Endothelial cell of umbilical vein (primary cell): ENCODE measurements around the gene PDE7B. TPM values are rescaled to one million over a fixed set of nuclear protein-coding genes. Genes with fewer than 3 reads are reported as not detected.

Experiments
- BruUV-seq: library from RNA; stranded (reverse); fragments of 400-500 nt; replicated peaks from 2 replicates; lab custom pipeline; 2021; lab: Mats Ljungman, UMichigan
- CTCF ChIA-PET: fragments of 300-600, 350-600 bp; sonication (Branson Sonifier 250); formaldehyde crosslinking; loops from one replicate; lab custom pipeline; 2021; ENCODE audit warnings: antibody characterized with exemption, inconsistent platforms; lab: Charles Lee
- POLR2A ChIA-PET: fragments of 300-600, 350-600 bp; sonication (Branson Sonifier 250); formaldehyde crosslinking; loops from one replicate; lab custom pipeline; 2021; ENCODE audit warnings: antibody characterized with exemption, inconsistent platforms; lab: Charles Lee
- DNase-seq: peaks from one replicate; pipeline ENCODE4 v3.0.0-alpha.2; 2011; ENCODE audit warnings: low read depth, low spot score
- FAIRE-seq: peaks from 2 replicates; lab custom pipeline; 2011; peaks lifted over from hg19 to GRCh38; lab: Jason Lieb, UNC
- H2AFZ ChIP-seq: 2 replicates; pipeline ENCODE4 v1.6.0; 2012; ENCODE audit warnings: low read depth, low read length, control low read depth, inconsistent platforms
- H3K27ac ChIP-seq: 2 replicates; pipeline ENCODE4 v1.5.1; 2011; ENCODE audit warnings: low read depth, mild to moderate bottlenecking, control low read depth, low read length, moderate library complexity; ENCODE audit not compliant: insufficient read depth
- H3K27me3 ChIP-seq, 2 experiments: 2 replicates each; pipeline versions ENCODE4 v1.6.0 to v1.6.1; 2011; ENCODE audit warnings: low read length in 2 of 2, mixed read lengths in 1 of 2; ENCODE audit not compliant: control insufficient read depth in 2 of 2, insufficient read depth in 2 of 2
- H3K36me3 ChIP-seq, 2 experiments: 2 replicates in 1 of 2; 3 replicates in 1 of 2; pipeline ENCODE4 v1.5.1; 2011; ENCODE audit warnings: low read length in 2 of 2, mild to moderate bottlenecking in 1 of 2, moderate library complexity in 1 of 2; ENCODE audit not compliant: control insufficient read depth in 2 of 2, insufficient read depth in 2 of 2; ENCODE audit errors: extremely low read depth in 1 of 2
- H3K4me1 ChIP-seq: 3 replicates; pipeline ENCODE4 v1.5.1; 2011; ENCODE audit warnings: mild to moderate bottlenecking, low read length; ENCODE audit not compliant: control insufficient read depth, insufficient read depth; ENCODE audit errors: extremely low read depth
- H3K4me2 ChIP-seq: 2 replicates; pipeline ENCODE4 v1.6.1; 2011; ENCODE audit warnings: low read length, control low read depth, mixed read lengths; ENCODE audit not compliant: insufficient read depth
- H3K4me3 ChIP-seq, 3 experiments: fragments of 200-600 bp in 1 of 3; sonication (generic), shearing (Covaris generic) in 1 of 3; replicated peaks in 1 of 3; 2 replicates each; pipeline ENCODE4 v1.5.1; 2011 to 2016; ENCODE audit warnings: control low read depth in 3 of 3, low read length in 3 of 3, mild to moderate bottlenecking in 2 of 3, inconsistent platforms in 1 of 3, low read depth in 1 of 3, moderate library complexity in 1 of 3; ENCODE audit not compliant: insufficient read depth in 1 of 3
- H3K79me2 ChIP-seq: 2 replicates; pipeline ENCODE4 v1.6.0; 2012; ENCODE audit warnings: low read length, inconsistent platforms; ENCODE audit not compliant: control insufficient read depth, insufficient read depth
- H3K9ac ChIP-seq: replicated peaks from 2 replicates; pipeline ENCODE3; 2011; ENCODE audit warnings: low read length, control low read depth; ENCODE audit not compliant: insufficient read depth; ENCODE audit errors: extremely low read depth
- H3K9me1 ChIP-seq: replicated peaks from 3 replicates; pipeline ENCODE4 v1.6.0; 2011; ENCODE audit warnings: mild to moderate bottlenecking, low read length; ENCODE audit not compliant: control insufficient read depth, insufficient read depth; ENCODE audit errors: extremely low read depth
- H3K9me3 ChIP-seq: replicated peaks from 2 replicates; pipeline ENCODE4 v1.5.1; 2012; ENCODE audit warnings: low read length, inconsistent platforms; ENCODE audit not compliant: control insufficient read depth, insufficient read depth
- H4K20me1 ChIP-seq: replicated peaks from 2 replicates; pipeline ENCODE3; 2011; ENCODE audit warnings: mild to moderate bottlenecking, low read length; ENCODE audit not compliant: control insufficient read depth, insufficient read depth; ENCODE audit errors: extremely low read depth
- EZH2 ChIP-seq: IDR thresholded peaks from 2 replicates; pipeline ENCODE4 v1.6.1; 2012; ENCODE audit warnings: borderline replicate concordance, low read depth, mild to moderate bottlenecking, moderate library complexity, low read length, inconsistent platforms; ENCODE audit not compliant: severe bottlenecking
- FOS ChIP-seq: IDR thresholded peaks from 2 replicates; pipeline ENCODE4 v1.6.1; 2011; ENCODE audit warnings: mild to moderate bottlenecking, low read length, moderate library complexity, borderline replicate concordance; ENCODE audit not compliant: insufficient read depth
- GATA2 ChIP-seq: IDR thresholded peaks from 2 replicates; pipeline ENCODE4 v1.7.0; 2011; ENCODE audit warnings: low read depth, mild to moderate bottlenecking, moderate library complexity, mixed read lengths, low read length; ENCODE audit not compliant: insufficient read length, insufficient read depth
- JUN ChIP-seq: IDR thresholded peaks from 2 replicates; pipeline ENCODE4 v1.6.1; 2011; ENCODE audit warnings: borderline replicate concordance, low read depth; ENCODE audit not compliant: insufficient read length, insufficient read depth
- MYC ChIP-seq: IDR thresholded peaks from one replicate; pipeline ENCODE4 v1.6.1; 2011; ENCODE audit warnings: mild to moderate bottlenecking, low read depth, low read length
- POLR2A ChIP-seq: IDR thresholded peaks from 2 replicates; pipeline ENCODE4 v1.6.1; 2012; ENCODE audit warnings: low read depth, mild to moderate bottlenecking, control low read depth, low read length
- POLR2AphosphoS5 ChIP-seq: IDR thresholded peaks from 2 replicates; pipeline ENCODE4 v1.6.1; 2012; ENCODE audit warnings: low read depth, mild to moderate bottlenecking, control low read depth, low read length, moderate library complexity; ENCODE audit not compliant: insufficient read depth
- dilution Hi-C: fragments of 300-500 bp; cut with MboI; formaldehyde crosslinking; loops from one replicate; pipeline ENCODE4 v1.15.0; 2019; ENCODE audit warnings: low sequenced_read_pairs; ENCODE audit not compliant: extremely low pct_ligation_motif_present
- intact Hi-C: fragments of 100-400 bp; cut with micrococcal nuclease; formaldehyde crosslinking; loops from one replicate; pipeline ENCODE4 v1.10.0; 2022
- polyA plus RNA-seq, 4 experiments: library from polyadenylated mRNA; depleted of rRNA in 3 of 4; stranded (reverse) in 3 of 4; unstranded in 1 of 4; fragments of >200 nt; gene quantifications; 2 replicates each; pipeline versions ENCODE4 v1.2.1 to v1.2.3, GENCODE V29; 2011 to 2012; ENCODE audit warnings: missing spikeins in 1 of 4
- total RNA-seq: library from RNA; stranded (reverse); gene quantifications from 2 replicates; pipeline ENCODE4 v1.2.3, GENCODE V29; 2021
- TF ChIP-seq, protein P1 (sequence below), 2 donors: IDR thresholded peaks; 1 replicate in 1 of 2; 2 replicates in 1 of 2; pipeline ENCODE4 v1.5.1; 2011; ENCODE audit warnings: low read length in 2 of 2, mild to moderate bottlenecking in 2 of 2, moderate library complexity in 2 of 2, control low read depth in 1 of 2, inconsistent platforms in 1 of 2, low read depth in 1 of 2; ENCODE audit not compliant: insufficient read depth in 1 of 2; ENCODE audit errors: extremely low read depth in 1 of 2

The PDE7B gene
- total and polyA plus RNA-seq, 2 donors (not counting 3 experiments of a cell fraction or from before 2014, with no cell fraction given): 20.6 to 25.1 TPM

DNA sequence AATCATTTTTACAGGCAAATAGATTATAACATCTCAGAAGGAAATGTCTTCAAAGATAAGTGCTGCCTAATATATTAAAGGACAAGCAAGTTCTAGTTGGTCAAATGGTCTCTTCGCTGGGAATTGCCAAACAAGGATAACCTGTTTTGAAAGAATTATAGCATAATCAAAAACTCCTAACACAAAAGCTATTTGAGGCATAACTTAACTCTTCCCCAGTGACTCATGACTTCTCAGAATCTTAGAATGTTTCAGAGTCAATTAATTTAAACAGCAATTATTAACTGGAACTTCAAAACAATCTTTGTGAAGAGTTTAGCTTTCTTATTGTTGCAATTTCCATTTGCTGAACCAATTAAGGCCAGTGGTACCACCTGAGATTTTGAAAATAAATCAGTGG lies 272.0 kb downstream of the PDE7B start:
- Histone ChIP-seq H3K27me3 (no peaks in the 10 kb centered on the region), H3K9me3 (no peaks in the 10 kb centered on the region), H3K27ac (no peak overlapping the region), H3K9ac (no peak overlapping the region), H2AFZ (no peak overlapping the region), H3K79me2 (peaks cover 3% of the 10 kb centered on the region), H3K4me2 (no peak overlapping the region), H3K4me1 (peaks cover 6% of the 10 kb centered on the region), H3K36me3 (no peaks in the 10 kb centered on the region), H3K4me3 (no peak overlapping the region), H4K20me1 (no peaks in the 10 kb centered on the region), H3K9me1 (no peaks in the 10 kb centered on the region)
- peak; percentile 53 for FAIRE-seq
- BruUV-seq: no TSS peak
- peak; percentile 13 for TF ChIP-seq FOS
- no peak for TF ChIP-seq MYC
- intact Hi-C loops: no loop called here
- ChIA-PET POLR2A (no interaction called here), CTCF (interaction anchor here (1.6 to 2.8 kb wide), 3 partner anchors 10 to 588 kb away, joined by 6 to 11 read pairs (median 7); no protein-coding TSS in a partner anchor)
- peak; percentile 36 for DNase-seq
- dilution Hi-C loops: no loop called here

DNA sequence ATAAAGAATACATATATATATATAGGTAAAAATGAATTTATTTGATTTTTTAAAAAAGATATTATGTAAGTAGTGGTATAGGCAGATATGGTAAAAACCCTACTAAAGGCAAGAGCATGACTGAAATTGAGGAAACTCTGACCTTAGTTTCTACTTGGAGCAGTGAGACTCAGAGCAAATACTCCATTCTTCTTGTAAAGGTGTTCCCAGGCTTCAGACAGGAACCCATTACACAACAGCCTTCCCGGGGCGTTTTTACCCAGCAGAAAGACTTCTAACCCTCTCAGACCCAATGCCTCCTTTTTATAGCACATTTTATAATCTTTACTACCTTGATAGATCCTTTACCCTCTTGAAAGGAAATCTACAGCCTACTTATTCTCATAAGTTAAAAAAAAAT lies 274.1 kb downstream of the PDE7B start:
- Histone ChIP-seq H3K36me3 (no peaks in the 10 kb centered on the region), H3K9me3 (no peaks in the 10 kb centered on the region), H3K9ac (no peak overlapping the region), H3K27ac (no peak overlapping the region), H2AFZ (no peak overlapping the region), H3K79me2 (peaks cover 3% of the 10 kb centered on the region), H3K4me1 (peaks cover 13% of the 10 kb centered on the region), H3K4me2 (no peak overlapping the region), H3K9me1 (no peaks in the 10 kb centered on the region), H3K27me3 (no peaks in the 10 kb centered on the region), H4K20me1 (no peaks in the 10 kb centered on the region), H3K4me3 (no peak overlapping the region)
- FAIRE-seq (no peak), DNase-seq (no peak)
- dilution Hi-C loops: no loop called here
- intact Hi-C loops: no loop called here
- POLR2A ChIA-PET: no interaction called here
- TF ChIP-seq GATA2 (no peak), JUN (no peak), POLR2AphosphoS5 (no peak), MYC (no peak), POLR2A (no peak), EZH2 (no peak), FOS (no peak)
- TF ChIP-seq, protein P1, sequence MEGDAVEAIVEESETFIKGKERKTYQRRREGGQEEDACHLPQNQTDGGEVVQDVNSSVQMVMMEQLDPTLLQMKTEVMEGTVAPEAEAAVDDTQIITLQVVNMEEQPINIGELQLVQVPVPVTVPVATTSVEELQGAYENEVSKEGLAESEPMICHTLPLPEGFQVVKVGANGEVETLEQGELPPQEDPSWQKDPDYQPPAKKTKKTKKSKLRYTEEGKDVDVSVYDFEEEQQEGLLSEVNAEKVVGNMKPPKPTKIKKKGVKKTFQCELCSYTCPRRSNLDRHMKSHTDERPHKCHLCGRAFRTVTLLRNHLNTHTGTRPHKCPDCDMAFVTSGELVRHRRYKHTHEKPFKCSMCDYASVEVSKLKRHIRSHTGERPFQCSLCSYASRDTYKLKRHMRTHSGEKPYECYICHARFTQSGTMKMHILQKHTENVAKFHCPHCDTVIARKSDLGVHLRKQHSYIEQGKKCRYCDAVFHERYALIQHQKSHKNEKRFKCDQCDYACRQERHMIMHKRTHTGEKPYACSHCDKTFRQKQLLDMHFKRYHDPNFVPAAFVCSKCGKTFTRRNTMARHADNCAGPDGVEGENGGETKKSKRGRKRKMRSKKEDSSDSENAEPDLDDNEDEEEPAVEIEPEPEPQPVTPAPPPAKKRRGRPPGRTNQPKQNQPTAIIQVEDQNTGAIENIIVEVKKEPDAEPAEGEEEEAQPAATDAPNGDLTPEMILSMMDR (IDR thresholded peaks at IDR 0.05; ENCODE audit: extremely low read depth in 1 of 2, insufficient read depth in 1 of 2, low read depth in 1 of 2, low read length in 2 of 2): no peak
- no TSS peak for BruUV-seq
- CTCF ChIA-PET: interaction anchor here (0.7 kb wide), 1 partner anchor 12 kb away, joined by 3 read pairs; no protein-coding TSS in a partner anchor
